NCI-H146 (cell line): ENCODE results near the gene SIK3.
A peak's percentile ranks its signal among the peaks of the same experiment; 100 is the strongest.
"Not testable (repeated sequence)": the region's sequence is repeated elsewhere in the genome, so short reads cannot be mapped to it uniquely, and the experiment has no call there.

ENCODE experiments used
- DNase-seq: peaks from one replicate; lab custom pipeline; 2025; lab: John Stamatoyannopoulos, UW

SIK3 gene

GRCh38 chr11:117076941-117077691 lies 21.1 kb downstream of the SIK3 start:
- DNase-seq = peak; percentile 78

- DNase-seq = no peak
These were observed 23.0 kb downstream of the SIK3 start for GRCh38 chr11:117075186-117075585.

- DNase-seq = no peak
These were observed 24.1 kb downstream of the SIK3 start for GRCh38 chr11:117074119-117074518.

GRCh38 chr11:117073539-117073938 lies 24.7 kb downstream of the SIK3 start:
- DNase-seq = no peak

DNA sequence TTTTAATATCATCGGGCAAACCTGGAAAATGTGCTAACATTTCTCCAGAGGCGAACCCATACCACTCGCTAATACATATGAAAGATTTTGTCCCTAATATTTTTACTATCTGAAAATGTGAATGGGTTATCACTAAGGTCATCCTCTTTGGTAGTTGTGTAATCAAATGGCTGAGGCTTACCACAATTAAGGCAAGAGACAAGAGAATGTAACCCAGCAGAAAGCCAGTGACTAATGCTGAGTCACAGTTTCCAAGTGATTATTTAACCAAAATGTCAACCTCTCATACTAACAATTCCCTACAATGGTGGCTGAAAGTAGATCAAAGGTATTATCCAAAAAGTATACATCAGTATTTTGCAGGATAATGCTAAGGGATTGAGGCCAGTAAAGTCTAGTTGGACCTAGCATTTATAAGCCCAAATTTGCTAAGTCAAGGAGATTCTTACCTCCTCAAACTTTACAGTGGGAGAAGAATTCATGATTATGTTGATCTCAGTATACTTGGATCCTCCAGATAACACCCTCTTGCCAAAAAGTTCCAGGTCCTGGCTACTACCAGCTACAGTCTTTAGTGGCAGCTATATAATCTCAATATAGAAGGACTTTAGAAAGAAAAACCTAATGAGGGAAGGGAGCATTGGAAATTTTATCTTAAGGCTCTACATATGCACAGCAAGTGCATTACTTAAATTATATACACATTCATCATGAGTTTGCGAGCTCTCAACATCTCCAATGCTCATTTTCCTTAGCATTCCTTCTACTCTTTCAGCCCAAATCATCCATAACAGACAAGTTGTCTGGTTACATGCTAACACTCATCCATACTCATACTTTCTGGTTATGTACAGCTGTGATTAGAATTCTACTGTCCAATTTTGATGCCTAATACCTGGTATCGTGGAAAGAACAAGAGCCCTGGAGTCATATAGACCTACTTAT lies 25.4 kb downstream of the SIK3 start:
- peak; percentile 31 for DNase-seq

- no peak for DNase-seq
These were observed 26.9 kb downstream of the SIK3 start for GRCh38 chr11:117071344-117071787.

GRCh38 chr11:117070016-117070415 lies 28.2 kb downstream of the SIK3 start:
- DNase-seq = no peak

GRCh38 chr11:117068303-117068860 lies 29.8 kb downstream of the SIK3 start:
- no peak for DNase-seq

DNA sequence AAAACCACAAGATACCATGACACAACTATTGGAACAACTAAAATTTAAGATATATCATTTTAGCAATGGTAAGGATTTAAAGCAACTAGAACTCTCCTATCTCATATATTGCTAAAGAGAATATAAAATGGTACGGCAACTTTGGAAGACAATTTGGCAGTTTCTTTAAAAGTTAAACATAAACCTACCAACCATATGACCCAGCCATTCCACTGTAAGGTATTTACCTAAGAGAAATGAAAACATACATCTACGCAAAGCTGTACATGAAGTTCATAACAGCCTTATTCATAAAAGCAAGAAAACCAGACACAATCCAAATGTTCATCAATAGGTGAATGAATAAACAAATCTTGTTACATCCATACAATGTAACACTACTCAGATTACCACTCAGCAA lies 31.3 kb downstream of the SIK3 start:
- no peak for DNase-seq

GRCh38 chr11:117064275-117064674 lies 34.0 kb downstream of the SIK3 start:
- no peak for DNase-seq

DNA sequence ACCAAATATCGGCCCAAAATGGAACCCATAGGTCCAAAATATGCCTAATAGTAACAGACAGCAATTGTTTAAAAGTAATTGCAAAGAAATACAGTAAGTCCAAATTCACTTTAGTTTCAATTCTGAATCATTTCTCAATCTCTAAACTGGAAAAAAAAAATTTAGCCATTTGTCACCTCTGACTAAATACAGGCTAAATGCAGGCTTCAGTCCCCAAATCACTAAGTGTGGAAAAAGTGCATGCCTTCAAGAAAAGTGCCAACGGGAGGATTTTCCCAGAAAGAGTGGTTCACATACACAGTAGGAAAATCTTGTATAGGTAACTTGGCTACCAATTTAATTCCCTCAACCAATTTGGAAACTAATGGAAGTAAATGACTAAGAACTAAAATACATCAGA lies 35.7 kb downstream of the SIK3 start:
- DNase-seq = no peak

- no peak for DNase-seq
These were observed 37.0 kb downstream of the SIK3 start for GRCh38 chr11:117061256-117061655.

- no peak for DNase-seq
These were observed 38.5 kb downstream of the SIK3 start for GRCh38 chr11:117059611-117060148.

DNA sequence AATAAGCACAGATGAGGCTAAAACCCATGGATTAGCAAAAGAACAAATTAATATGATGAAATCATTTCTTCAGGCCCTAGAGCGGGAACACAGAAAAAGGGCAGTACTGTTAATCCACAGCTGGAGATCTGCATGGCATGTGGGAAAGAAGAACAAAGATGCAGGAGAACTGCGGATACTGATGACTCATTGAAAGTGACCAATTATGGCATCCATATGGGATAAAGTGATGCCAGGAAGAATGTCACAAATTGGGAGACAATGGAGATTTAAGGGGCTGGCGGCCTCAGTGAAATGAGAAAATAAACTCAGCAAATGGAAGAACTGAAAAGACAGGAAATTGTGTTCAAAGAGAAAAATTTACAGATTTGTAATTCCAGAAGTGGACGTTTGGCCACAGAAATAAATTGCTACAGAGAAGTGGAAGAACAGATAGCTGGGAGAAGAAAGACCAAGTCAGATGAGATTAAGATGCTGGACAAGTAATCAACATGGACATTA lies 39.4 kb downstream of the SIK3 start:
- peak; percentile 37 for DNase-seq

DNA sequence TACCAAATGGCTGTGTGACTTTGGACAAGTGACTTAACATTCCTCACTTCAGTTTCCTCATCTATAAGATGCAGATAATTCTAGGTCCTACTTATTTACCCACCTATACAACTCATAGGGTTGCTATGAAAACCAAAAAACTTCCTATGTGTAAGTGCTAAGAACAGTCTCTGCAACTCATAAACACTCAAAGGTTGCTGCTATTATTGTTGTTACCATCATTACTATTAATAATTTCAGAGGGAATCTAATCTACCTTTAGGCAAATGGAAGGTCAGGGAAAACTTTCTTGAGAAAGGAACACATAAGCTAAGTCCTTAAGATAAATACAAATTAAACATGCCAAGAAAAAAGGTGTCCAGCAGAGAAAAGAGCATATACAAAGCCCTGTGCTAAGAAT lies 40.5 kb downstream of the SIK3 start:
- no peak for DNase-seq

- DNase-seq = no peak
These were observed 40.9 kb downstream of the SIK3 start for GRCh38 chr11:117057317-117057716.

- DNase-seq = no peak
These were observed 42.8 kb downstream of the SIK3 start for GRCh38 chr11:117055469-117055868.

DNA sequence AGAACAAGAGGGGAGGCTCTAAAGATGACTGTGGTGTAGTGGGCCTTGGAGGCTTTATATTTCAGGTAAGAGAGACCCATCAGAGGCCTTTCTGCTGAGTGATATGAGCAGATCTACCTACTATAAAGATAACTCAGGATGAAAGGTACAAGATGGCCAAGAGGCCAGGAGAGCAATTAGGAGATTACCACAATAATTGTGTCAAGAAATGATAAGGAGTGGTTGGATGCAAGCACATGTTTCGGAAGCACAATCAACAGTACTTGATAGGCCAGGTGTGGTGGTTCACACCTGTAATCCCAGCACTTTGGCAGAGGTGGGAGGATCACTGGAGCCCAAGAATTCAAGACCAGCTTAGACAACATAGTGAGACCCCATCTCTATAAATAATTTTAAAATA lies 43.8 kb downstream of the SIK3 start:
- no peak for DNase-seq

DNA sequence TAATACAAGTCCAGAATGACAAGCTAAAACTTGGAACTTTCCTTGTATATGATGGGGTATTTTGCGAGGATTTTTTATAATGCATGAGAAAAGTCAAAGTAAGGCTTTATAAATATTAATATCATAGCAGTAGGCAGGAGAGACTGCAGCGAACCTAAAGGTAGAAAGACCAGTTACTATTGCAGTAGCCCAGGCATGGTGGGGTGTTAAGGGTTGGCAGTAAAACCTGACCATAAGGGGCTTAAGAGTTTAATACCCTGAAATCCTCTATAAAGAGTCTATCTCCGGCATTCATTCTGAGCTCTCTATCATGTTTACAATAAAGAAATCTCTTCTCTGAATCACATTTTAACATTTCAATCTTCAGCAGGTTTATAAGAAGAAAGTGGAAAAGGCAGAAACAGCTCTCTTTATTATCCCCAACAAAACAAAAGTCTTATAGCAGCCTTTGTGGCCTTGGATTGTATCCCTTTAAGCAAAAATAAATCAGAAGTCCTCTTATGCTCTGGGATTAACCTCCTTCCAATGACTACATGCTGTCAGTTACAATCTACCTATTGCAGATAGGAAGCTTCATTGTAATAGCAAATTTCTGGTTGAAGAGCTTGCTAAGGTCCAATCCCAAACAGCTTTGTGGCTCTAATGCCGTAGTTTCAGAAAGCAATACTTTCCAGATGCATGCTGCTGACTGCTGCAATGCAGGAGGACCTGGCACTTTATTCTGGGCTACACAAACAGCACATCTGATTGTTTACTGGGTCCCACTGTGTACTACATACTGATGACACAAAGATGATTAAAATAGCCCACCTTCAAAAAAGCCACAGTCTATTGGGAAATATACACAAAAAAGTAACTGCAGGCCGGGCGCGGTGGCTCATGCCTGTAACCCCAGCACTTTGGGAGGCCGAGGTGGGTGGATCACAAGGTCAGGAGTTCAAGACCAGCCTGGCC lies 45.8 kb downstream of the SIK3 start:
- DNase-seq = no peak

DNA sequence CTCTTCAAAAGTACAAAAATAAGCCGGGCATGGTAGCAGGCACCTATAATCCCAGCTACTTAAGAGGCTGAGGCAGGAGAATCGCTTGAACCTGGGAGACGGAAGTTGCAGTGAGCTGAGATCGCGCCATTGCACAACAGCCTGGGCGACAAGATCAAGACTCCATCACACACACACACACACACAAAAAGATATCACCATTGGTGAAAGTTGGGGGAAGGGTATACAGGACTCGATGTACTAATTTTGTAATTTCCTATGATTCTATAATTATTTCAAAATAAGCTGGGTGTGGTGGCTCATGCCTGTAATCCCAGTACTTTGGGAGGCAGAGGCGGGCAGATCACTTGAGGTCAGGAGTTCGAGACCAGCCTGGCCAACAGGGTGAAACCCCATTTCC lies 48.1 kb downstream of the SIK3 start:
- DNase-seq = not testable (repeated sequence)

DNA sequence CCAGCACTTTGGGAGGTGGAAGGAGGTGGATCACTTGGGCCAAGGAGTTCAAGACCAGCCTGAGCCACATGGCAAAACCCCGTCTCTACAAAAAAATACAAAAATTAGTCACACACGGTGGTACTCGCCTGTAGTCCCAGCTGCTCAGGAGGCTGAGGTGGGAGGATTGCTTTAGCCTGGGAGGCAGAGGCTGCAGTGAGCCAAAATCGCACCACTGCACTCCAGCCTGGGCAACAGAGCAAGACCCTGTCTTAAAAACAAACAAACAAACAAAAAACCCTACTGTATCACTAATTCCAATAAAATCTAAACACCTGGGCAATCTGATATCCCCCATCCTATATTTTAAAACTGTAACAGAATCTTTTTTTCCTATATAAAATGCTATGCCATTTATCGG lies 51.6 kb downstream of the SIK3 start:
- DNase-seq = not testable (repeated sequence)
